ENCODE data around the gene TBX3. TPM values are rescaled to one million over a fixed set of nuclear protein-coding genes. Genes with fewer than 3 reads are reported as not detected.
A peak's percentile ranks its signal among the peaks of the same experiment; 100 is the strongest.

The TBX3 gene
- total RNA-seq, 1 donor from 2014 or later, result 2.0 TPM

- Histone ChIP-seq H3K9me3 (ENCODE audit: insufficient read depth, low read depth, low read length) (no peaks in the 10 kb centered on the region), H3K9ac (ENCODE audit: low read length) (no peak overlapping the region), H3K36me3 (ENCODE audit: insufficient read depth, low read length) (no peaks in the 10 kb centered on the region), H3K27me3 (ENCODE audit: insufficient read depth, low read length) (peaks cover 69% of the 10 kb centered on the region), H3K4me3 (ENCODE audit: insufficient read depth, low read depth, low read length) (no peak overlapping the region), H3K4me2 (ENCODE audit: low read length) (no peak overlapping the region), H4K20me1 (ENCODE audit: insufficient read depth, low read length) (peaks cover 8% of the 10 kb centered on the region), H2AFZ (ENCODE audit: low read depth, low read length) (no peak overlapping the region), H3K79me2 (ENCODE audit: insufficient read depth, low read length) (peaks cover 11% of the 10 kb centered on the region), H3K4me1 (ENCODE audit: insufficient read depth, low read length) (peaks cover 14% of the 10 kb centered on the region), H3K27ac (ENCODE audit: low read depth, low read length) (no peak overlapping the region)
- Mint-ChIP-seq H3K4me1 (ENCODE audit: low read depth, unreplicated experiment) (peaks cover 3% of the 10 kb centered on the region), H3K27ac (ENCODE audit: unreplicated experiment) (no peak overlapping the region), H3K27me3 (ENCODE audit: low read depth, unreplicated experiment) (peaks cover 89% of the 10 kb centered on the region), H3K4me3 (ENCODE audit: unreplicated experiment) (no peak overlapping the region), H3K9me3 (ENCODE audit: unreplicated experiment) (peaks cover 16% of the 10 kb centered on the region), H3K36me3 (ENCODE audit: low read depth, unreplicated experiment) (no peaks in the 10 kb centered on the region)
- TF ChIP-seq CTCF (IDR thresholded peaks at IDR 0.05; ENCODE audit: insufficient read depth, low read depth, low read length), result no peak
- no peak for TF ChIP-seq EZH2 (IDR thresholded peaks at IDR 0.05; ENCODE audit: insufficient read depth, low read length)
- DNase-seq (ENCODE audit: low read depth) (no peak), FAIRE-seq (no peak)
Observed at GRCh38 chr12:114687802-114688201, 3.8 kb upstream of the TBX3 start.

DNA sequence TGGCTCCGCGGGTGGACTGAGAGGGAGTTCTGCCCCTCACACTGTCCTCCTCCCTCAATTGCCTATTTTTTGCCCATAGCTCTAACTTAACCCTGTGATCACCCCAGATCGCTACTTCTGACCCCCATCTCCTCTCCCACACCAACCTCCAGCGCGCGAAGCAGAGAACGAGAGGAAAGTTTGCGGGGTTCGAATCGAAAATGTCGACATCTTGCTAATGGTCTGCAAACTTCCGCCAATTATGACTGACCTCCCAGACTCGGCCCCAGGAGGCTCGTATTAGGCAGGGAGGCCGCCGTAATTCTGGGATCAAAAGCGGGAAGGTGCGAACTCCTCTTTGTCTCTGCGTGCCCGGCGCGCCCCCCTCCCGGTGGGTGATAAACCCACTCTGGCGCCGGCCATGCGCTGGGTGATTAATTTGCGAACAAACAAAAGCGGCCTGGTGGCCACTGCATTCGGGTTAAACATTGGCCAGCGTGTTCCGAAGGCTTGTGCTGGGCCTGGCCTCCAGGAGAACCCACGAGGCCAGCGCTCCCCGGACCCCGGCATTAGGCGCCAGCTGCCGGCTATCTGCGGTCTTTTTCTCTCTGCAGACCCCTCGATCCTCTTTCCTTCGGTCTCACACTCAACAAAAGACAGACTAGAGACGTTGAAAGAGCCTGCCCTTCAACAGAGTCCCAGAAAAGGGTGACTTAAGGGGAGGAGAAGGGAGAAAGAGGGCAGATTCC, 3.0 kb upstream of the TBX3 start:
- Histone ChIP-seq H3K27ac (ENCODE audit: low read depth, low read length) (no peak overlapping the region), H3K4me1 (ENCODE audit: insufficient read depth, low read length) (peaks cover 18% of the 10 kb centered on the region), H3K36me3 (ENCODE audit: insufficient read depth, low read length) (no peaks in the 10 kb centered on the region), H3K4me2 (ENCODE audit: low read length) (peak overlapping the region; percentile 56), H4K20me1 (ENCODE audit: insufficient read depth, low read length) (peaks cover 16% of the 10 kb centered on the region), H3K79me2 (ENCODE audit: insufficient read depth, low read length) (peaks cover 19% of the 10 kb centered on the region), H3K9me3 (ENCODE audit: insufficient read depth, low read depth, low read length) (no peaks in the 10 kb centered on the region), H2AFZ (ENCODE audit: low read depth, low read length) (no peak overlapping the region), H3K4me3 (ENCODE audit: insufficient read depth, low read depth, low read length) (no peak overlapping the region), H3K27me3 (ENCODE audit: insufficient read depth, low read length) (peaks cover 60% of the 10 kb centered on the region), H3K9ac (ENCODE audit: low read length) (no peak overlapping the region)
- H3K27ac Mint-ChIP-seq (ENCODE audit: unreplicated experiment), result peak overlapping the region; percentile 75
- peaks cover 92% of the 10 kb centered on the region for H3K27me3 Mint-ChIP-seq (ENCODE audit: low read depth, unreplicated experiment)
- H3K36me3 Mint-ChIP-seq (ENCODE audit: low read depth, unreplicated experiment), result no peaks in the 10 kb centered on the region
- no peak overlapping the region for H3K4me3 Mint-ChIP-seq (ENCODE audit: unreplicated experiment)
- no peak for DNase-seq (ENCODE audit: low read depth)
- peaks cover 3% of the 10 kb centered on the region for H3K4me1 Mint-ChIP-seq (ENCODE audit: low read depth, unreplicated experiment)
- peaks cover 19% of the 10 kb centered on the region for H3K9me3 Mint-ChIP-seq (ENCODE audit: unreplicated experiment)
- TF ChIP-seq CTCF (IDR thresholded peaks at IDR 0.05; ENCODE audit: insufficient read depth, low read depth, low read length), result no peak
- TF ChIP-seq EZH2 (IDR thresholded peaks at IDR 0.05; ENCODE audit: insufficient read depth, low read length), result peak; percentile 56
- no peak for FAIRE-seq

GRCh38 chr12:114686426-114686772, 2.4 kb upstream of the TBX3 start:
- H3K36me3 ChIP-seq (ENCODE audit: insufficient read depth, low read length), result no peaks in the 10 kb centered on the region
- H3K9me3 Mint-ChIP-seq (ENCODE audit: unreplicated experiment), result peaks cover 20% of the 10 kb centered on the region
- peaks cover 92% of the 10 kb centered on the region for H3K27me3 Mint-ChIP-seq (ENCODE audit: low read depth, unreplicated experiment)
- H3K4me3 ChIP-seq (ENCODE audit: insufficient read depth, low read depth, low read length), result no peak overlapping the region
- no peaks in the 10 kb centered on the region for H3K36me3 Mint-ChIP-seq (ENCODE audit: low read depth, unreplicated experiment)
- no peaks in the 10 kb centered on the region for H3K9me3 ChIP-seq (ENCODE audit: insufficient read depth, low read depth, low read length)
- peak overlapping the region; percentile 75 for H3K27ac Mint-ChIP-seq (ENCODE audit: unreplicated experiment)
- peaks cover 22% of the 10 kb centered on the region for H4K20me1 ChIP-seq (ENCODE audit: insufficient read depth, low read length)
- H2AFZ ChIP-seq (ENCODE audit: low read depth, low read length), result no peak overlapping the region
- H3K4me3 Mint-ChIP-seq (ENCODE audit: unreplicated experiment), result no peak overlapping the region
- H3K9ac ChIP-seq (ENCODE audit: low read length), result no peak overlapping the region
- DNase-seq (ENCODE audit: low read depth) (no peak), FAIRE-seq (no peak)
- no peak overlapping the region for H3K27ac ChIP-seq (ENCODE audit: low read depth, low read length)
- peaks cover 55% of the 10 kb centered on the region for H3K27me3 ChIP-seq (ENCODE audit: insufficient read depth, low read length)
- H3K4me1 Mint-ChIP-seq (ENCODE audit: low read depth, unreplicated experiment), result peaks cover 3% of the 10 kb centered on the region
- H3K4me1 ChIP-seq (ENCODE audit: insufficient read depth, low read length), result peaks cover 18% of the 10 kb centered on the region
- TF ChIP-seq CTCF (IDR thresholded peaks at IDR 0.05; ENCODE audit: insufficient read depth, low read depth, low read length) (no peak), EZH2 (IDR thresholded peaks at IDR 0.05; ENCODE audit: insufficient read depth, low read length) (no peak)
- peaks cover 25% of the 10 kb centered on the region for H3K79me2 ChIP-seq (ENCODE audit: insufficient read depth, low read length)
- H3K4me2 ChIP-seq (ENCODE audit: low read length), result peak overlapping the region; percentile 56
